Calu3 (cell line): ENCODE measurements around the gene JARID2. TPM values are rescaled to one million over a fixed set of nuclear protein-coding genes. Genes with fewer than 3 reads are reported as not detected.

Source experiments
- BruUV-seq: library from RNA; stranded (reverse); fragments of 400-500 nt; replicated peaks from 2 replicates; lab custom pipeline; 2021; lab: Mats Ljungman, UMichigan
- CTCF ChIA-PET: fragments of 300-600 bp; sonication (Branson Sonifier 250); formaldehyde crosslinking; loops from one replicate; lab custom pipeline; 2022; ENCODE audit warnings: antibody characterized with exemption; lab: Charles Lee
- DNase-seq: peaks from one replicate; pipeline ENCODE4 v3.0.0; 2022
- H3K27ac Mint-ChIP-seq: one replicate; pipeline ENCODE4 v1.8.0; 2022; ENCODE audit warnings: mixed read lengths; ENCODE audit not compliant: unreplicated experiment
- H3K27me3 Mint-ChIP-seq: one replicate; pipeline ENCODE4 v1.8.0; 2022; ENCODE audit warnings: mixed read lengths; ENCODE audit not compliant: unreplicated experiment
- H3K36me3 Mint-ChIP-seq: one replicate; pipeline ENCODE4 v1.8.0; 2022; ENCODE audit warnings: mild to moderate bottlenecking, moderate library complexity, mixed read lengths; ENCODE audit not compliant: insufficient read depth, unreplicated experiment
- H3K4me1 Mint-ChIP-seq: one replicate; pipeline ENCODE4 v1.8.0; 2022; ENCODE audit warnings: mild to moderate bottlenecking, low read depth, mixed read lengths; ENCODE audit not compliant: unreplicated experiment
- H3K4me3 Mint-ChIP-seq: one replicate; pipeline ENCODE4 v1.8.0; 2022; ENCODE audit warnings: mild to moderate bottlenecking, low read depth, moderate library complexity, mixed read lengths; ENCODE audit not compliant: unreplicated experiment
- H3K9me3 Mint-ChIP-seq: one replicate; pipeline ENCODE4 v1.8.0; 2022; ENCODE audit warnings: low read depth, mixed read lengths; ENCODE audit not compliant: unreplicated experiment
- intact Hi-C: fragments of 100-400 bp; cut with micrococcal nuclease; formaldehyde crosslinking; loops from one replicate; pipeline ENCODE4 v1.10.0; 2022; ENCODE audit not compliant: unreplicated experiment
- total RNA-seq: library from RNA; stranded (reverse); gene quantifications from 2 replicates; pipeline ENCODE4 v1.2.3, GENCODE V29; 2022
- TF ChIP-seq, protein P1 (sequence below): fragments of 200-600 bp; IDR thresholded peaks from one replicate; pipeline ENCODE4 v1.8.0; 2022; ENCODE audit warnings: antibody characterized with exemption; ENCODE audit not compliant: unreplicated experiment

Gene JARID2
- total RNA-seq, 1 experiment from 2014 or later = 9.4 TPM

DNA sequence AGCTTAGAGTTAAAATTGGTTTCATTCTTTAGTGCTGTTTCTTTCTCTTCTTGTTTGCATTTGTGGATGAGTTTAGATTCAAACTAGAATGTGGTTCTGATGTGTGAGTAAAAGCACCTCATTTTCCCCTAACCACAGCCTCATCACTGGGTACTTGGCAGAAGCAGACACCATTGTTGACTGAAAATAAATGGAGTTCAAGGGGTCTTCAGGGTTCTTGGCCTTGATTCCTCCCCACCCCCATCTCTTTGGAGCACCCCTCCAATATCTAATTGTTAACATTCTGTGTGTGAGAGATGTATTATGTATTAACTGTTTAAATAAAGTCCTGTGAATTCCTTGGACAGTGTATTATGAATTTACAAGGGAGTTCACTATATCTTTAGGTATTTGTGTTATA, 59.6 kb downstream of the JARID2 start:
- Mint-ChIP-seq H3K36me3 (no peaks in the 10 kb centered on the region), H3K4me1 (peaks cover 29% of the 10 kb centered on the region), H3K27ac (no peak overlapping the region), H3K9me3 (no peaks in the 10 kb centered on the region), H3K27me3 (no peaks in the 10 kb centered on the region), H3K4me3 (no peak overlapping the region)
- intact Hi-C loops = no loop called here
- no peak for DNase-seq
- CTCF ChIA-PET = no interaction called here
- TF ChIP-seq, protein P1, sequence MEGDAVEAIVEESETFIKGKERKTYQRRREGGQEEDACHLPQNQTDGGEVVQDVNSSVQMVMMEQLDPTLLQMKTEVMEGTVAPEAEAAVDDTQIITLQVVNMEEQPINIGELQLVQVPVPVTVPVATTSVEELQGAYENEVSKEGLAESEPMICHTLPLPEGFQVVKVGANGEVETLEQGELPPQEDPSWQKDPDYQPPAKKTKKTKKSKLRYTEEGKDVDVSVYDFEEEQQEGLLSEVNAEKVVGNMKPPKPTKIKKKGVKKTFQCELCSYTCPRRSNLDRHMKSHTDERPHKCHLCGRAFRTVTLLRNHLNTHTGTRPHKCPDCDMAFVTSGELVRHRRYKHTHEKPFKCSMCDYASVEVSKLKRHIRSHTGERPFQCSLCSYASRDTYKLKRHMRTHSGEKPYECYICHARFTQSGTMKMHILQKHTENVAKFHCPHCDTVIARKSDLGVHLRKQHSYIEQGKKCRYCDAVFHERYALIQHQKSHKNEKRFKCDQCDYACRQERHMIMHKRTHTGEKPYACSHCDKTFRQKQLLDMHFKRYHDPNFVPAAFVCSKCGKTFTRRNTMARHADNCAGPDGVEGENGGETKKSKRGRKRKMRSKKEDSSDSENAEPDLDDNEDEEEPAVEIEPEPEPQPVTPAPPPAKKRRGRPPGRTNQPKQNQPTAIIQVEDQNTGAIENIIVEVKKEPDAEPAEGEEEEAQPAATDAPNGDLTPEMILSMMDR = no peak
- no TSS peak for BruUV-seq

DNA sequence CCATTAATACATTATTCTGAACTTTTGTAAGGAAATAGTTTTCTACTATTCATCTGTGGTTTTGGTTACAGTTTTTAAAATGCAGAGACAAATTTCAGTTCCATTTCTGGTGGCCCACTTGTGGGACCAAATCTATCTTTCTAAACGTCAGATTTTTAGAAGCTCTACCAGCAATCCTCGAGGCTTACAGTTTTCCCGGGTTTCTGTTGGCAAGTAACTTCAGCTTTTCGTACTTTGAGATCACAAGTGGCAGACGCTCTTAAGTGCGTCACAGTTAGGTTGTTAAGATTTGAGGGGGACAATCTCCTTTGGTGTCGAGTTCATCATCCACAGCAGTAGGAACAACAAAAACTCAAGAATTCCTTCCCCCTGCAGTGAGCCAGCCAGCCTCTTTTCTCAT, 60.0 kb downstream of the JARID2 start:
- intact Hi-C loops = no loop called here
- H3K9me3 Mint-ChIP-seq = no peaks in the 10 kb centered on the region

DNA sequence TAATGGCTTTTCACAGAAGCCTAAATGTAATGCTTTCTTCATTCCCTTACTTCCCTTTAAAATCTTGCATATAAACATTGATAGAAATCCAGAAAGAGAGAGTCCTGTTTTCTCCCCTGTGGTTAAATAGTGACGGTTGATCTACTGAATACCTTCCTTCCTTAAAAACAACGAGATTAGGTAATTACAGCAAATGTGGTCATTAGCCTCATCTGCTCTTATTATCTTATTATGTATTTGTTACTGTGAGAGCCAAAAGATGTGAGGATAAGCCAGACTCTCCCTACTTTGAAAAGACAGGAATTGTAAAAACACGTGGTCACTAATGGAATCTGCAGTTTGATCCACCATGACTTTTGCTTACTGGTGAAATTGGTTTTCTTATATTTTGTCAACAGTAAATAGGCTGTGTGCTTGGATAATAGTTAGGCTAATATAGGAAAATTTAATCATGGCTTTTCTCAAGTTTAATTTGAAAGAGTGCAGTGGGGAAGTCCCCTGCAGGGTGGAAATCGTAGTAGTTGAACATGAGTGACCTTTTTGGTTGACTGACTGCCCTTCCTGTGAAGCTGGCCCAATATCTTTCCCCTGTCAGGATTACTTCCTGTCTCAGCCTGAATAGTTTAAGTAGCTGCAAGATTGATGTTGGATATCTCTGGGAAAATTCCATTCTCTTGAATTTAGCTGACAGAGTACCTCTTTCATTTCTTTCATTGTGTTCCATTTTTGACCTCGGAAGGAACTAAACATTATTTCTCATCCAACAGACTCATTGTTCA, 62.8 kb downstream of the JARID2 start:
- H3K36me3 Mint-ChIP-seq = no peaks in the 10 kb centered on the region
- CTCF ChIA-PET = no interaction called here
- no peak overlapping the region for H3K27ac Mint-ChIP-seq
- no TSS peak for BruUV-seq
- H3K9me3 Mint-ChIP-seq = no peaks in the 10 kb centered on the region
- TF ChIP-seq, protein P1 = no peak
- intact Hi-C loops = no loop called here
- H3K4me3 Mint-ChIP-seq = no peak overlapping the region
- H3K27me3 Mint-ChIP-seq = no peaks in the 10 kb centered on the region
- no peak for DNase-seq
- peaks cover 29% of the 10 kb centered on the region for H3K4me1 Mint-ChIP-seq

More for the DNA sequence above, 60.0 kb downstream of the JARID2 start:
- no peak for DNase-seq
- Mint-ChIP-seq H3K27ac (no peak overlapping the region), H3K36me3 (no peaks in the 10 kb centered on the region), H3K4me1 (peaks cover 29% of the 10 kb centered on the region), H3K27me3 (no peaks in the 10 kb centered on the region), H3K4me3 (no peak overlapping the region)
- no TSS peak for BruUV-seq
- CTCF ChIA-PET = interaction anchor here (0.6 kb wide), 1 partner anchor 222 kb away, joined by 3 read pairs; no protein-coding TSS in a partner anchor
- TF ChIP-seq, protein P1 = no peak

DNA sequence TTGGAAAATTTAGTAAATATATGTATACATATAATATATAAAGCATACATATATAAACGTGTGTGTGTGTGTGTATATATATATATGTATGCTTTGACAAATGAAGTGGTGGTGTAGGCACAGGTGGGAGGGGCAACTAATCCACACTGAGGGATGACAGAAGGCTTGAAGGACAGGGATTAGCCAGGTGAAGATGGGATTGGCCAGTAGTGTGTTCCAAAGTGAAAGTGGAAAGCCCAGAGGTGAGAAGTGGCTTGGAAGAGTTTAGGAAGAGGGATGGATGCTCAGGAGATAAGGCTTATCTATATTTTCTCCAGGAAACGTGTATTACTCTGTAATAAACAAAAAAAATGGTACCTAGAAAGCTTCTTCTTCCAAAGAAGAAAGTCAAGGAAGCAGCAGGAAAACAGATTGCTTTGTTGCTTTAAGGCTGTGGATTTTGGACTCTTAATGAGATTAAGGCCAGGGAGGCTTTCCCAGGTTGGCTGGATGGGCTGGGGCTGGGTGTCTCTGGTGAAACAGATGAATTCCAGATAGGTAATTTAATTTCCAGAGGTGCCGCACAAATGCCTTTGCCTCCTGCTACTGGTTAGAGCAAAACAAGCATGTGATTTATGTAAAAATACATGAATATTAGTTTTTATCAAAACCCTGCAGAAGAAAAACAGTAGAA, 63.9 kb downstream of the JARID2 start:
- H3K27me3 Mint-ChIP-seq = no peaks in the 10 kb centered on the region
- no peaks in the 10 kb centered on the region for H3K9me3 Mint-ChIP-seq
- intact Hi-C loops = no loop called here
- no TSS peak for BruUV-seq
- H3K36me3 Mint-ChIP-seq = no peaks in the 10 kb centered on the region
- H3K27ac Mint-ChIP-seq = no peak overlapping the region
- CTCF ChIA-PET = no interaction called here
- TF ChIP-seq, protein P1 = no peak
- H3K4me3 Mint-ChIP-seq = no peak overlapping the region
- DNase-seq = no peak
- peaks cover 21% of the 10 kb centered on the region for H3K4me1 Mint-ChIP-seq
